ENCODE results near the gene TNXB. TPM values are rescaled to one million over a fixed set of nuclear protein-coding genes. Genes with fewer than 3 reads are reported as not detected.
"Not testable (repeated sequence)": the region's sequence is repeated elsewhere in the genome, so short reads cannot be mapped to it uniquely, and the experiment has no call there.

The TNXB gene
- total and polyA plus RNA-seq, 7 donors = 7.0 to 26.1 (median 14.5) TPM

DNA sequence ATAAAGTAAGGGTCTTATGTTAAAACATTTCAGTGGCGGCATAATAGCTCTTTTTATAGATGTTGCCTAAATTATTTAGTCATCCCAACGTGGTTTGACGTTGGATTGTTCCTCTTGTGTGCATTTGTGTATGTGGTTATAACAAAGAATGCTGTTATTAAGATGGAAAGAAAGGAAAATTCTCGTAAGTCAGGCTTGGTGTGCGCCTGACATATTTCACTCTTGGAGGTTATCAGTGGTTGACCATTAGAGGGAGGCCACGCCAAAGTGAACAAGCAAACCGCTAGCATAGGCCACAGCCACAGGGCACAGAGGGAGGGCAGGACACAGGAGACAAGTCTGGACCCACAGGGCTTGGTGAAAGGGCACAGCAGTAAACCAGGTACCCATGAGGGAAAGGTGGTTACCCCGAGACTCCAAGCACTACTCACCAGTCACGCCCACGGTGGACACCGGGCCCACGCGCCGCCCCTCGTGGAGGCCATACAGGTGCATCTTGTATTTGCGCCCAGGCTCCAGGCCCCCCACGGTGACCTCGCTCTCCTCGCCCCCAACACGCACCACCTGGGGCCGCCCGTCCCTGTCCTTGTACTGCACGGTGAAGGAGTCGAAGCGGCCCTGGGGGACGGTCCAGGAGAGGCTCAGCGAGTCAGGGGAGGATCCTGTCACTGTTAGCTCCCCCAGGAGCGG, 48.0 kb downstream of the TNXB start:
- H3K36me3 ChIP-seq (ENCODE audit: insufficient read depth in 1 of 2, low read depth in 1 of 2) = peaks cover 0 to 4% of the 10 kb centered on the region in 2 donors
- no peak overlapping the region for H3K27ac ChIP-seq
- WGBS, 3 donors = 89 to 93% (median 92%) methylated on average over 19 to 28 of the region's 28 CpGs
- no peak overlapping the region for H3K4me3 ChIP-seq
- H3K27me3 ChIP-seq (ENCODE audit: insufficient read depth in 3 of 3, low read length in 2 of 3) = no peaks in the 10 kb centered on the region
- intact Hi-C loops (cut with DNase I) = no loop called here
- ATAC-seq = no peak
- H3K4me1 ChIP-seq = no peaks in the 10 kb centered on the region
- no peak for DNase-seq
- no peaks in the 10 kb centered on the region for H3K9me3 ChIP-seq
- TF ChIP-seq, protein P1, sequence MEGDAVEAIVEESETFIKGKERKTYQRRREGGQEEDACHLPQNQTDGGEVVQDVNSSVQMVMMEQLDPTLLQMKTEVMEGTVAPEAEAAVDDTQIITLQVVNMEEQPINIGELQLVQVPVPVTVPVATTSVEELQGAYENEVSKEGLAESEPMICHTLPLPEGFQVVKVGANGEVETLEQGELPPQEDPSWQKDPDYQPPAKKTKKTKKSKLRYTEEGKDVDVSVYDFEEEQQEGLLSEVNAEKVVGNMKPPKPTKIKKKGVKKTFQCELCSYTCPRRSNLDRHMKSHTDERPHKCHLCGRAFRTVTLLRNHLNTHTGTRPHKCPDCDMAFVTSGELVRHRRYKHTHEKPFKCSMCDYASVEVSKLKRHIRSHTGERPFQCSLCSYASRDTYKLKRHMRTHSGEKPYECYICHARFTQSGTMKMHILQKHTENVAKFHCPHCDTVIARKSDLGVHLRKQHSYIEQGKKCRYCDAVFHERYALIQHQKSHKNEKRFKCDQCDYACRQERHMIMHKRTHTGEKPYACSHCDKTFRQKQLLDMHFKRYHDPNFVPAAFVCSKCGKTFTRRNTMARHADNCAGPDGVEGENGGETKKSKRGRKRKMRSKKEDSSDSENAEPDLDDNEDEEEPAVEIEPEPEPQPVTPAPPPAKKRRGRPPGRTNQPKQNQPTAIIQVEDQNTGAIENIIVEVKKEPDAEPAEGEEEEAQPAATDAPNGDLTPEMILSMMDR (IDR thresholded peaks at IDR 0.05) = no peak

DNA sequence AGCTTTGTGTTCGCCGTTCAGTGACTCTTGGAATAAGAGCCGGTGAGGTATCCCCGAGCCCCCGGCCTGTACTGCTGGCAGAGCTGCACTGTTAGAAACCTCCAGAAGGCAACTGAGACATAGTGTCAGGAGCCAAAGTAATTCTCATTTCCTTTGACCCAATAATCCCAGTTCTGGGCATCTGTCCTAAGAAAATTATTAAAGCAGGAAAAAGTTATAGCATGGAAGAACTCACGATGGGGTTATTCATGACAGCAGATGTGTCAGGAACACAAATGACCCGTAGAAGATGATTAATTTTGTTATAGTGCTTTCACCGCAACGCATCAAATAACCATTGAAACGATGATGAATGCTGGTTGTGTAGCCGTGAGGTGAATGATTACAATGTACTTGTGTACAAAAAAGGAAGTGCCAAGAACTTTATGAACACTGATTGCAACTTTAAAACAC, 50.6 kb downstream of the TNXB start:
- DNase-seq (peak in 1 of 2 donors; percentile 50), ATAC-seq (peak in 2 of 4 donors; percentile 18 to 24)
- intact Hi-C loops (cut with DNase I) = no loop called here
- 71 to 76% (median 75%) methylated on average over 11 of the region's 11 CpGs for WGBS, 3 donors
- Histone ChIP-seq H3K9me3 (no peaks in the 10 kb centered on the region), H3K4me3 (no peak overlapping the region), H3K4me1 (no peaks in the 10 kb centered on the region), H3K27ac (no peak overlapping the region), H3K27me3 (ENCODE audit: insufficient read depth in 3 of 3, low read length in 2 of 3) (no peaks in the 10 kb centered on the region), H3K36me3 (ENCODE audit: insufficient read depth in 1 of 2, low read depth in 1 of 2) (peaks cover 0 to 4% of the 10 kb centered on the region in 2 donors)
- TF ChIP-seq, protein P1 (IDR thresholded peaks at IDR 0.05) = no peak

DNA sequence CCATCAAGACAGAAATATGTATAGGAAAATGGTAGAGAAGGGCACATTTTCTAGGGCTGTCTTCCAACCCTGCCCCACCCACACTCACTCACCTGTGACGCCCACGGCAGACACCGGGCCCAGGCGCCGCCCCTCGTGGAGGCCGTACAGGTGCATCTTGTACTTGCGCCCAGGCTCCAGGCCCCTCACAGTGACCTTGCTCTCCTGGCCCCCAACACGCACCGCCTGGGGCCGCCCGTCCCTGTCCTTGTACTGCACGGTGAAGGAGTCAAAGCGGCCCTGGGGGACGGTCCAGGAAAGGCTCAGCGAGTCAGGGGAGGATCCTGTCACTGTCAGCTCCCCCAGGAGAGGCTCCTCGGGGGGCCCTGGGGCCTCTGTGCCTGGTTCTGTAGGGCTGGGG, 51.2 kb downstream of the TNXB start:
- TF ChIP-seq, protein P1 (IDR thresholded peaks at IDR 0.05) = no peak
- intact Hi-C loops (cut with DNase I) = no loop called here
- Histone ChIP-seq H3K27ac (no peak overlapping the region), H3K27me3 (ENCODE audit: insufficient read depth in 3 of 3, low read length in 2 of 3) (no peaks in the 10 kb centered on the region), H3K9me3 (no peaks in the 10 kb centered on the region), H3K36me3 (ENCODE audit: insufficient read depth in 1 of 2, low read depth in 1 of 2) (peaks cover 0 to 4% of the 10 kb centered on the region in 2 donors), H3K4me3 (no peak overlapping the region), H3K4me1 (no peaks in the 10 kb centered on the region)
- 80 to 91% (median 87%) methylated on average over 17 of the region's 17 CpGs for WGBS, 3 donors
- peak in 1 of 2 donors; percentile 54 for DNase-seq
- ATAC-seq = no peak

DNA sequence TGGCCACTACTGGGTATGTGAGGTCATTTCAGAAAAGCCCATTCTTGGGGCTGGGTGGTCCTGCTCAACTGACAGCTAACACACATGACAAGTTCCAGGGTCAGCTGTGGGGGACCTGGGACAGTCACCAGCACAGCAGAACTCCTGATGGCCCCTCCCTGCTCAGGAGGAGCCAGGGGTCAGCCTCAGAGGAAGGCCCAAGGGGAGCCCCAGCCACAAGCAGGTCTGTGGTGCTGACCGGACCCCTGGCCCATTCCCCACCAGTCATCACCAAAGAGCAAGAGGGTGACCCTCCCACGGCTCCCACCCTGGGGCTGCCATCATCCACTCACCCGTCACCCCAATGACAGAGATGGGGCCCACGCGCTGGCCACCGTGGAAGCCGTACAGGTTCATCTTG, 52.9 kb downstream of the TNXB start:
- no peak overlapping the region for H3K27ac ChIP-seq
- no peaks in the 10 kb centered on the region for H3K27me3 ChIP-seq (ENCODE audit: insufficient read depth in 3 of 3, low read length in 2 of 3)
- ATAC-seq (no peak), DNase-seq (peak in 1 of 2 donors; percentile 45)
- no peaks in the 10 kb centered on the region for H3K36me3 ChIP-seq (ENCODE audit: insufficient read depth in 1 of 2, low read depth in 1 of 2)
- TF ChIP-seq, protein P1 (IDR thresholded peaks at IDR 0.05) = no peak
- intact Hi-C loops (cut with DNase I) = no loop called here
- no peak overlapping the region for H3K4me3 ChIP-seq
- no peaks in the 10 kb centered on the region for H3K9me3 ChIP-seq
- 90 to 100% (median 92%) methylated on average over 7 of the region's 7 CpGs for WGBS, 3 donors
- no peaks in the 10 kb centered on the region for H3K4me1 ChIP-seq

DNA sequence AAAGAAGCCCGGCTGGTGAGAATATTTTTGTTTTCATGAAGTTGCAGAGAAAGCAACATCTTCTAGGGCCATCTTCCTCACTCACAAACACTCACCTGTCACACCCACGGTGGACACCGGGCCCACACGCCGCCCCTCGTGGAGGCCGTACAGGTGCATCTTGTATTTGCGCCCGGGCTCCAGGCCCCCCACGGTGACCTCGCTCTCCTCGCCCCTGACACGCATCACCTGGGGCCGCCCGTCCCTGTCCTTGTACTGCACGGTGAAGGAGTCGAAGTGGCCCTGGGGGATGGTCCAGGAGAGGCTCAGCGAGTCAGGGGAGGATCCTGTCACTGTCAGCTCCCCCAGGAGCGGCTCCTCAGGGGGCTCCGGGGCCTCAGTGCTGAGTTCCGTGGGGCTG, 53.4 kb downstream of the TNXB start:
- H3K27me3 ChIP-seq (ENCODE audit: insufficient read depth in 3 of 3, low read length in 2 of 3); H3K36me3 ChIP-seq (ENCODE audit: insufficient read depth in 1 of 2, low read depth in 1 of 2); H3K27ac ChIP-seq; ATAC-seq; intact Hi-C loops (cut with DNase I); H3K9me3 ChIP-seq; H3K4me1 ChIP-seq; H3K4me3 ChIP-seq: not testable (repeated sequence)
- 90 to 93% (median 92%) methylated on average over 21 of the region's 21 CpGs for WGBS, 3 donors
- peak in 1 of 2 donors; percentile 47 for DNase-seq

DNA sequence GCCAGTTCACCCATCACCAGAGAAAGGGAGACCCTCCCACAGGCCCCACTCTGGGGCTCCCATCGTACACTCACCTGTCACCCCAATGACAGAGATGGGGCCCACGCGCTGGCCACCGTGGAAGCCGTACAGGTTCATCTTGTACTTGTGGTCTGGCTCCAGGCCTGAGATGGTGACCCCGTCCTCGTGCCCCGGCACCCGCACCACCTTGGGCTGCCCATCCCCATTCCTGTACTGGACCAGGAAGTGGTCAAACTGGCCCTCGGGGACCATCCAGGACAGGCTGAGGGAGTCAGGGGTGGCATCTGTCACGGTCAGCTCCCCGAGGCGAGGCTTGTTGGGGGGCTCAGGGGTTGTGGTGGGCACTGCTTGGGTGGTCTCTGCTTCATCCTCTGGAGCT, 55.8 kb downstream of the TNXB start:
- DNase-seq; H3K36me3 ChIP-seq (ENCODE audit: insufficient read depth in 1 of 2, low read depth in 1 of 2); H3K27me3 ChIP-seq (ENCODE audit: insufficient read depth in 3 of 3, low read length in 2 of 3); ATAC-seq; H3K4me3 ChIP-seq; H3K27ac ChIP-seq; H3K4me1 ChIP-seq; intact Hi-C loops (cut with DNase I); H3K9me3 ChIP-seq: not testable (repeated sequence)
- WGBS, 3 donors = 89 to 94% (median 90%) methylated on average over 13 of the region's 13 CpGs

DNA sequence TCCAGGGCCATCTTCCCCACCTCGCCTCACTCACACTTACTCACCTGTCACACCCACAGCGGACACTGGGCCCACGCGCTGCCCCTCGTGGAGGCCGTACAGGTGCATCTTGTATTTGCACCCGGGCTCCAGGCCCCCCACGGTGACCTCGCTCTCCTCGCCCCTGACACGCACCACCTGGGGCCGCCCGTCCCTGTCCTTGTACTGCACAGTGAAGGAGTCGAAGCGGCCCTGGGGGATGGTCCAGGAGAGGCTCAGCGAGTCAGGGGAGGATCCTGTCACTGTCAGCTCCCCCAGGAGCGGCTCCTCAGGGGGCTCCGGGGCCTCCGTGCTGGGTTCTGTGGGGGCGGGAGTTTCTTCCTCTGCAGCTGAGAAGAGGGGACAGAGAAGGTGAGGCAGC, 56.5 kb downstream of the TNXB start:
- H3K27ac ChIP-seq; H3K9me3 ChIP-seq; H3K36me3 ChIP-seq (ENCODE audit: insufficient read depth in 1 of 2, low read depth in 1 of 2); DNase-seq; H3K27me3 ChIP-seq (ENCODE audit: insufficient read depth in 3 of 3, low read length in 2 of 3); H3K4me3 ChIP-seq; ATAC-seq; H3K4me1 ChIP-seq; intact Hi-C loops (cut with DNase I): not testable (repeated sequence)
- WGBS, 3 donors = 86 to 90% (median 89%) methylated on average over 20 of the region's 20 CpGs
